HEK293 (cell line): ENCODE data around the gene KIF18B.
A peak's percentile ranks its signal among the peaks of the same experiment; 100 is the strongest.

ENCODE experiments used
- CTCF ChIA-PET: fragments of 350-600 bp; formaldehyde crosslinking; extraction: SDS; loops from one replicate; lab custom pipeline; 2021; ENCODE audit warnings: antibody characterized with exemption; lab: Yijun Ruan, JAX
- POLR2A ChIA-PET: fragments of 300-600 bp; formaldehyde crosslinking; extraction: SDS; loops from one replicate; lab custom pipeline; 2020; ENCODE audit warnings: antibody characterized with exemption, inconsistent platforms; lab: Yijun Ruan, JAX
- H3K27ac ChIP-seq: fragments of 200-500 bp; sonication (Bioruptor generic); 2 replicates; pipeline ENCODE4 v1.5.1; 2014; ENCODE audit warnings: low read depth, low read length, control low read depth, inconsistent platforms; ENCODE audit errors: extremely low read depth
- H3K36me3 ChIP-seq, 2 experiments: fragments of 200-500 bp in 1 of 2; sonication (Bioruptor generic) in 1 of 2; 1 replicate in 1 of 2; 2 replicates in 1 of 2; pipeline ENCODE4 v1.5.1; 2014 to 2017; ENCODE audit warnings: inconsistent platforms in 2 of 2, low read length in 2 of 2; ENCODE audit not compliant: control insufficient read depth in 2 of 2, insufficient read depth in 1 of 2
- H3K4me1 ChIP-seq: fragments of 200-500 bp; sonication (Bioruptor generic); 2 replicates; pipeline ENCODE4 v1.5.1; 2014; ENCODE audit warnings: mild to moderate bottlenecking, low read length, inconsistent platforms; ENCODE audit not compliant: control insufficient read depth, insufficient read depth
- H3K4me3 ChIP-seq: 2 replicates; pipeline ENCODE4 v1.5.1; 2011; ENCODE audit warnings: low read depth, mild to moderate bottlenecking, control low read depth, low read length, moderate library complexity
- H3K9me3 ChIP-seq: fragments of 200-500 bp; sonication (Bioruptor generic); 2 replicates; pipeline ENCODE4 v1.5.1; 2014; ENCODE audit warnings: low read depth, low read length, inconsistent platforms; ENCODE audit not compliant: control insufficient read depth, insufficient read depth
- GLIS2 ChIP-seq: fragments of 450-650 bp; formaldehyde crosslinking; IDR thresholded peaks from 2 replicates; pipeline ENCODE4 v1.5.1; 2016; ENCODE audit warnings: missing biosample characterization, missing genetic modification characterization
- ZEB2 ChIP-seq: fragments of 450-650 bp; formaldehyde crosslinking; IDR thresholded peaks from 2 replicates; pipeline ENCODE4 v1.5.1; 2016; ENCODE audit warnings: missing biosample characterization, missing genetic modification characterization
- ZIC2 ChIP-seq: fragments of 450-650 bp; formaldehyde crosslinking; IDR thresholded peaks from 2 replicates; pipeline ENCODE4 v1.5.1; 2016; ENCODE audit warnings: missing biosample characterization, missing genetic modification characterization
- ZNF155 ChIP-seq: fragments of 450-650 bp; formaldehyde crosslinking; IDR thresholded peaks from 2 replicates; pipeline ENCODE4 v1.5.1; 2016; ENCODE audit warnings: missing biosample characterization, missing genetic modification characterization
- ZNF223 ChIP-seq: fragments of 450-650 bp; formaldehyde crosslinking; IDR thresholded peaks from 2 replicates; pipeline ENCODE4 v1.5.1; 2016; ENCODE audit warnings: missing biosample characterization, missing genetic modification characterization
- ZNF23 ChIP-seq: fragments of 450-650 bp; formaldehyde crosslinking; IDR thresholded peaks from 2 replicates; pipeline ENCODE4 v1.5.1; 2016; ENCODE audit warnings: missing biosample characterization, missing genetic modification characterization, borderline replicate concordance
- ZNF274 ChIP-seq, 2 experiments: fragments of 200-500 bp in 1 of 2; fragments of 450-650 bp in 1 of 2; sonication (Bioruptor generic) in 1 of 2; formaldehyde crosslinking in 1 of 2; IDR thresholded peaks; 2 replicates each; pipeline versions ENCODE4 v1.5.1 to v1.6.1; 2014 to 2016; ENCODE audit warnings: borderline replicate concordance in 1 of 2, inconsistent platforms in 1 of 2, low read length in 1 of 2, missing biosample characterization in 1 of 2, missing genetic modification characterization in 1 of 2
- ZNF302 ChIP-seq: fragments of 450-650 bp; formaldehyde crosslinking; IDR thresholded peaks from 2 replicates; pipeline ENCODE4 v1.5.1; 2016; ENCODE audit warnings: missing biosample characterization, missing genetic modification characterization, low read depth
- ZNF341 ChIP-seq: fragments of 450-650 bp; formaldehyde crosslinking; IDR thresholded peaks from 2 replicates; pipeline ENCODE4; 2016; ENCODE audit warnings: low read depth, missing biosample characterization, missing genetic modification characterization
- ZNF423 ChIP-seq: fragments of 450-650 bp; formaldehyde crosslinking; IDR thresholded peaks from 2 replicates; pipeline ENCODE4 v1.5.1; 2016; ENCODE audit warnings: missing biosample characterization, missing genetic modification characterization
- ZNF510 ChIP-seq: fragments of 450-650 bp; formaldehyde crosslinking; IDR thresholded peaks from 2 replicates; pipeline ENCODE4 v1.5.1; 2018; ENCODE audit warnings: mild to moderate bottlenecking, missing genetic modification characterization, missing biosample characterization; ENCODE audit not compliant: insufficient replicate concordance
- ZNF585B ChIP-seq: fragments of 450-650 bp; formaldehyde crosslinking; IDR thresholded peaks from 2 replicates; pipeline ENCODE4 v1.5.1; 2016; ENCODE audit warnings: missing biosample characterization, missing genetic modification characterization
- ZNF777 ChIP-seq: fragments of 450-650 bp; formaldehyde crosslinking; IDR thresholded peaks from 2 replicates; pipeline ENCODE4 v1.5.1; 2017; ENCODE audit warnings: missing biosample characterization, missing genetic modification characterization, borderline replicate concordance
- ZNF837 ChIP-seq: fragments of 450-650 bp; formaldehyde crosslinking; IDR thresholded peaks from 2 replicates; pipeline ENCODE4 v1.5.1; 2016; ENCODE audit warnings: missing biosample characterization, missing genetic modification characterization
- TF ChIP-seq, protein P1 (sequence below): fragments of 450-650 bp; formaldehyde crosslinking; IDR thresholded peaks from 2 replicates; pipeline ENCODE4 v1.5.1; 2017; ENCODE audit warnings: missing biosample characterization, missing genetic modification characterization
- TF ChIP-seq, protein P2 (sequence below): fragments of 450-650 bp; formaldehyde crosslinking; IDR thresholded peaks from 2 replicates; pipeline ENCODE4 v1.5.1; 2016; ENCODE audit warnings: missing biosample characterization, missing genetic modification characterization
- TF ChIP-seq, protein P3 (sequence below): fragments of 450-650 bp; formaldehyde crosslinking; IDR thresholded peaks from 2 replicates; pipeline ENCODE4 v1.5.1; 2016; ENCODE audit warnings: missing biosample characterization, missing genetic modification characterization

Gene KIF18B

DNA sequence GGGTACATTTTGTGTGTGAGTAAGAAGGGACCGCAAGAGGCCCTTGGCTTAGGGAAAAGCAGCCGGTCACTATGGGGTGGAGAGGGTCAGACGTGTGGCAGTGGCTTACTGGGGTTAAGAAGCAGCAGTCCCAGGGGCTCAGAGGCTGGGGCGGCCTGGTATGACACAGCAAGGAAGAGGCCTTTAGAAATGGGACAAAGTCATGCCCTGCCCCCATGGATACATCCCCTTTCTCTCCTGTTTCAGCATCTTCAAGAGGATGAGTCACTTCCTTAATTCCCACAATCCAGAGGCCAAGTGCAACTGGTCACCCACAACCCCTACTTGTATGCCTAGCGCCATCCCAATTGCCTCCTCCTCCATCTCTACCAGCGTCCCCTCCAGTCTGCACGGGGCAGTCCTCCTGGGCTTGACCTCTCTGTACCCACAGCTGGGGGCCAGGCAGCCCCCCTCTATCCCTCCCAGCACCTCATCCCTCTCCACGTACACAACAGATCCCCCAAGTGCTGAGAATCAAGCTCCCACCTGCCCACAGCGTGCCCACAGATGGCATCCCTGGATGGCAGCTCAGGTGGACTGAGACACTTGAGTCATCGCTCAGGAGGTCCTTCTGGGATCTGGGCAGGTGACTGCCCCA lies 41.4 kb downstream of the KIF18B start (continued):
- peak; percentile 46; the same call in 1 of the 2 replicates for TF ChIP-seq ZEB2 (tag by site-specific recombination)
- TF ChIP-seq, all 188 proteins: peak for 11

- CTCF ChIA-PET: interaction anchor here (0.5 to 8.3 kb wide), 2 partner anchors 14 to 136 kb away, joined by 3 to 74 read pairs; no protein-coding TSS in a partner anchor
- no peak for TF ChIP-seq ZNF423 (tag by site-specific recombination)
- TF ChIP-seq ZNF585B (tag by site-specific recombination): no peak
- no peak for TF ChIP-seq ZNF23 (tag by site-specific recombination)
- TF ChIP-seq ZNF223: no peak
- no peak for TF ChIP-seq GLIS2 (tag by site-specific recombination)
- no peak for TF ChIP-seq ZNF341 (tag by site-specific recombination)
- TF ChIP-seq ZIC2 (tag by site-specific recombination): no peak
- TF ChIP-seq, protein P1, sequence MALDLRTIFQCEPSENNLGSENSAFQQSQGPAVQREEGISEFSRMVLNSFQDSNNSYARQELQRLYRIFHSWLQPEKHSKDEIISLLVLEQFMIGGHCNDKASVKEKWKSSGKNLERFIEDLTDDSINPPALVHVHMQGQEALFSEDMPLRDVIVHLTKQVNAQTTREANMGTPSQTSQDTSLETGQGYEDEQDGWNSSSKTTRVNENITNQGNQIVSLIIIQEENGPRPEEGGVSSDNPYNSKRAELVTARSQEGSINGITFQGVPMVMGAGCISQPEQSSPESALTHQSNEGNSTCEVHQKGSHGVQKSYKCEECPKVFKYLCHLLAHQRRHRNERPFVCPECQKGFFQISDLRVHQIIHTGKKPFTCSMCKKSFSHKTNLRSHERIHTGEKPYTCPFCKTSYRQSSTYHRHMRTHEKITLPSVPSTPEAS (tag by site-specific recombination): no peak
- TF ChIP-seq, protein P2, sequence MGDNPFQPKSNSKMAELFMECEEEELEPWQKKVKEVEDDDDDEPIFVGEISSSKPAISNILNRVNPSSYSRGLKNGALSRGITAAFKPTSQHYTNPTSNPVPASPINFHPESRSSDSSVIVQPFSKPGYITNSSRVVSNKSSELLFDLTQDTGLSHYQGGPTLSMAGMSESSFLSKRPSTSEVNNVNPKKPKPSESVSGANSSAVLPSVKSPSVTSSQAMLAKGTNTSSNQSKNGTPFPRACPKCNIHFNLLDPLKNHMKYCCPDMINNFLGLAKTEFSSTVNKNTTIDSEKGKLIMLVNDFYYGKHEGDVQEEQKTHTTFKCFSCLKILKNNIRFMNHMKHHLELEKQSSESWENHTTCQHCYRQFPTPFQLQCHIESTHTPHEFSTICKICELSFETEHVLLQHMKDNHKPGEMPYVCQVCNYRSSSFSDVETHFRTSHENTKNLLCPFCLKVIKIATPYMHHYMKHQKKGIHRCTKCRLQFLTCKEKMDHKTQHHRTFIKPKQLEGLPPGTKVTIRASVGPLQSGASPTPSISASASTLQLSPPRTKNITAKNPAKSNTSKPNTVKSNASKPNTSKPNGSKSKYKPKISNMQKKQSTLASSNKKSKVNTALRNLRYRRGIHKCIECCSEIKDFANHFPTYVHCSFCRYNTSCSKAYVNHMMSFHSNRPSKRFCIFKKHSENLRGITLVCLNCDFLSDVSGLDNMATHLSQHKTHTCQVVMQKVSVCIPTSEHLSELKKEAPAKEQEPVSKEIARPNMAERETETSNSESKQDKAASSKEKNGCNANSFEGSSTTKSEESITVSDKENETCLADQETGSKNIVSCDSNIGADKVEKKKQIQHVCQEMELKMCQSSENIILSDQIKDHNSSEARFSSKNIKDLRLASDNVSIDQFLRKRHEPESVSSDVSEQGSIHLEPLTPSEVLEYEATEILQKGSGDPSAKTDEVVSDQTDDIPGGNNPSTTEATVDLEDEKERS: no peak
- no peak for TF ChIP-seq ZNF155 (tag by site-specific recombination)
- TF ChIP-seq ZNF302 (tag by site-specific recombination): no peak
- no peak for TF ChIP-seq ZNF837
- TF ChIP-seq ZNF274 (IDR thresholded peaks at IDR 0.05; ENCODE audit: low read length): no peak
- TF ChIP-seq ZNF274 (tag by site-specific recombination; IDR thresholded peaks at IDR 0.05; ENCODE audit: borderline replicate concordance): no peak
- TF ChIP-seq ZNF510 (tag by site-specific recombination): no peak
- TF ChIP-seq, protein P3, sequence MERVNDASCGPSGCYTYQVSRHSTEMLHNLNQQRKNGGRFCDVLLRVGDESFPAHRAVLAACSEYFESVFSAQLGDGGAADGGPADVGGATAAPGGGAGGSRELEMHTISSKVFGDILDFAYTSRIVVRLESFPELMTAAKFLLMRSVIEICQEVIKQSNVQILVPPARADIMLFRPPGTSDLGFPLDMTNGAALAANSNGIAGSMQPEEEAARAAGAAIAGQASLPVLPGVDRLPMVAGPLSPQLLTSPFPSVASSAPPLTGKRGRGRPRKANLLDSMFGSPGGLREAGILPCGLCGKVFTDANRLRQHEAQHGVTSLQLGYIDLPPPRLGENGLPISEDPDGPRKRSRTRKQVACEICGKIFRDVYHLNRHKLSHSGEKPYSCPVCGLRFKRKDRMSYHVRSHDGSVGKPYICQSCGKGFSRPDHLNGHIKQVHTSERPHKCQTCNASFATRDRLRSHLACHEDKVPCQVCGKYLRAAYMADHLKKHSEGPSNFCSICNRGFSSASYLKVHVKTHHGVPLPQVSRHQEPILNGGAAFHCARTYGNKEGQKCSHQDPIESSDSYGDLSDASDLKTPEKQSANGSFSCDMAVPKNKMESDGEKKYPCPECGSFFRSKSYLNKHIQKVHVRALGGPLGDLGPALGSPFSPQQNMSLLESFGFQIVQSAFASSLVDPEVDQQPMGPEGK: no peak
- TF ChIP-seq ZNF777: no peak
- TF ChIP-seq, all 188 proteins: peak for 0
- POLR2A ChIA-PET: interaction anchor here (0.6 kb wide), 2 partner anchors 290 to 527 kb away, joined by 3 to 5 read pairs; no protein-coding TSS in a partner anchor
- no peaks in the 10 kb centered on the region for H3K9me3 ChIP-seq
- no peak overlapping the region for H3K27ac ChIP-seq
- H3K36me3 ChIP-seq: peaks cover 0 to 18% of the 10 kb centered on the region in 2 experiments; a peak in 1 of 3 replicates
- H3K4me1 ChIP-seq: peaks cover 19% of the 10 kb centered on the region
- no peak overlapping the region for H3K4me3 ChIP-seq
Observed at GRCh38 chr17:44905006-44906000, 42.3 kb downstream of the KIF18B start.
